ENCODE results near the gene SPINK13. TPM values are rescaled to one million over a fixed set of nuclear protein-coding genes. Genes with fewer than 3 reads are reported as not detected.

Gene SPINK13
- total and polyA plus RNA-seq, 9 of the 15 experiments (the other 6 are each of a cell fraction or from before 2014, with no cell fraction given) = 0.07 TPM; not detected in 8

DNA sequence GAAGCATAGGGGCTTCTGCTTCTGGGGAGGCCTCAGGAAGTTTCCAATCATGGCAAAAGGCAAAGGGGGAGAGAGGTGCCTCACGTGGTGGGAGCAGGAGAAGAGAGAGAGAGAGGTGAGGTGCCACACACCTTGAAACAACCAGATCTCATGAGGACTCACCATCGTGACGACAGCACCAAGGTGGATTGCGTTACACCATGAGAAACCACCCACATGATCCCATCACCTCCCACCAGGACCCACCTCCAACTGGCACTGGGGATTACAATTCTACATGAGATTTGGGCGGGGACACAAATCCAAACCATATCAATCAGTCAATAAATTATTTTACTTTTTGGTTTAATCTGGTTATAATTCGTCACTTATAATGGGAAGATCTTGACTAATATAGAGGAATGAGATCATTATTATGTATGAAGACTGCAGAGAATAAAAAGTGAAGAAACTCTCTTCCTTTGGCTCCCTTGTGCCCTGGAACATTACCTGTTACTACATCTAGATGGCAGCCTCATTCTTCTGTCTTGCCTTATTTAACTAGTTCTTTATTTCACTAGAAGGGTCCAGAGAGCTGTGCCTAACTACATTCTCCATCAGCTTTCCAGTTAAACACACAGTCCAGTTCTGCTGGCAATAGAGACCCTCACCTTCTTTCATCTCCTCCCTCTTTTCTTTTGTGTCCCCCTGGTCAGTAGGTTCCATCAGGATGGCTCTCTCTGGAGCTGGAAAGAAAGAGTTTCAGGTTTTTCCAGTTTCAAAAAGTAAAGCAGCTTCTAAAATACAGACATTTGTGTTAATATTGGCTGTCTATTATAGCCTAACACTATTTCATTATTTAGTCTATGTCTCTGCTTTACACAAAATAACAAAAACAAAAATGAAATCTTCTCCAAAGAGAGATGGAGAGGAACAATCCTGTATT, 21.9 kb downstream of the SPINK13 start (continued):
- TF ChIP-seq, protein P1, sequence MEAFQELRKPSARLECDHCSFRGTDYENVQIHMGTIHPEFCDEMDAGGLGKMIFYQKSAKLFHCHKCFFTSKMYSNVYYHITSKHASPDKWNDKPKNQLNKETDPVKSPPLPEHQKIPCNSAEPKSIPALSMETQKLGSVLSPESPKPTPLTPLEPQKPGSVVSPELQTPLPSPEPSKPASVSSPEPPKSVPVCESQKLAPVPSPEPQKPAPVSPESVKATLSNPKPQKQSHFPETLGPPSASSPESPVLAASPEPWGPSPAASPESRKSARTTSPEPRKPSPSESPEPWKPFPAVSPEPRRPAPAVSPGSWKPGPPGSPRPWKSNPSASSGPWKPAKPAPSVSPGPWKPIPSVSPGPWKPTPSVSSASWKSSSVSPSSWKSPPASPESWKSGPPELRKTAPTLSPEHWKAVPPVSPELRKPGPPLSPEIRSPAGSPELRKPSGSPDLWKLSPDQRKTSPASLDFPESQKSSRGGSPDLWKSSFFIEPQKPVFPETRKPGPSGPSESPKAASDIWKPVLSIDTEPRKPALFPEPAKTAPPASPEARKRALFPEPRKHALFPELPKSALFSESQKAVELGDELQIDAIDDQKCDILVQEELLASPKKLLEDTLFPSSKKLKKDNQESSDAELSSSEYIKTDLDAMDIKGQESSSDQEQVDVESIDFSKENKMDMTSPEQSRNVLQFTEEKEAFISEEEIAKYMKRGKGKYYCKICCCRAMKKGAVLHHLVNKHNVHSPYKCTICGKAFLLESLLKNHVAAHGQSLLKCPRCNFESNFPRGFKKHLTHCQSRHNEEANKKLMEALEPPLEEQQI (IDR thresholded peaks at IDR 0.05) = no peak
- TF ChIP-seq DACH1 (IDR thresholded peaks at IDR 0.05; ENCODE audit: partially characterized antibody) = no peak
- TF ChIP-seq, protein P2, sequence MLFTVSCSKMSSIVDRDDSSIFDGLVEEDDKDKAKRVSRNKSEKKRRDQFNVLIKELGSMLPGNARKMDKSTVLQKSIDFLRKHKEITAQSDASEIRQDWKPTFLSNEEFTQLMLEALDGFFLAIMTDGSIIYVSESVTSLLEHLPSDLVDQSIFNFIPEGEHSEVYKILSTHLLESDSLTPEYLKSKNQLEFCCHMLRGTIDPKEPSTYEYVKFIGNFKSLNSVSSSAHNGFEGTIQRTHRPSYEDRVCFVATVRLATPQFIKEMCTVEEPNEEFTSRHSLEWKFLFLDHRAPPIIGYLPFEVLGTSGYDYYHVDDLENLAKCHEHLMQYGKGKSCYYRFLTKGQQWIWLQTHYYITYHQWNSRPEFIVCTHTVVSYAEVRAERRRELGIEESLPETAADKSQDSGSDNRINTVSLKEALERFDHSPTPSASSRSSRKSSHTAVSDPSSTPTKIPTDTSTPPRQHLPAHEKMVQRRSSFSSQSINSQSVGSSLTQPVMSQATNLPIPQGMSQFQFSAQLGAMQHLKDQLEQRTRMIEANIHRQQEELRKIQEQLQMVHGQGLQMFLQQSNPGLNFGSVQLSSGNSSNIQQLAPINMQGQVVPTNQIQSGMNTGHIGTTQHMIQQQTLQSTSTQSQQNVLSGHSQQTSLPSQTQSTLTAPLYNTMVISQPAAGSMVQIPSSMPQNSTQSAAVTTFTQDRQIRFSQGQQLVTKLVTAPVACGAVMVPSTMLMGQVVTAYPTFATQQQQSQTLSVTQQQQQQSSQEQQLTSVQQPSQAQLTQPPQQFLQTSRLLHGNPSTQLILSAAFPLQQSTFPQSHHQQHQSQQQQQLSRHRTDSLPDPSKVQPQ (CRISPR knock-in tag; IDR thresholded peaks at IDR 0.05; ENCODE audit: borderline replicate concordance) = no peak
- TF ChIP-seq ZNF354B (CRISPR knock-in tag; IDR thresholded peaks at IDR 0.05) = no peak
- TF ChIP-seq TCFL5 (CRISPR knock-in tag; conservative IDR thresholded peaks at IDR 0.05) = no peak
- TF ChIP-seq, protein P3, sequence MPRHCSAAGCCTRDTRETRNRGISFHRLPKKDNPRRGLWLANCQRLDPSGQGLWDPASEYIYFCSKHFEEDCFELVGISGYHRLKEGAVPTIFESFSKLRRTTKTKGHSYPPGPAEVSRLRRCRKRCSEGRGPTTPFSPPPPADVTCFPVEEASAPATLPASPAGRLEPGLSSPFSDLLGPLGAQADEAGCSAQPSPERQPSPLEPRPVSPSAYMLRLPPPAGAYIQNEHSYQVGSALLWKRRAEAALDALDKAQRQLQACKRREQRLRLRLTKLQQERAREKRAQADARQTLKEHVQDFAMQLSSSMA (CRISPR knock-in tag; IDR thresholded peaks at IDR 0.05) = no peak
- no peak for TF ChIP-seq PML (IDR thresholded peaks at IDR 0.05; ENCODE audit: low read length)
